Measurements from ENCODE around the gene HNF1B. TPM values are rescaled to one million over a fixed set of nuclear protein-coding genes. Genes with fewer than 3 reads are reported as not detected.
A peak's percentile ranks its signal among the peaks of the same experiment; 100 is the strongest.

HNF1B gene
- total RNA-seq, 2 donors from 2014 or later = not detected

GRCh38 chr17:37764383-37764782, 19.5 kb upstream of the HNF1B start:
- intact Hi-C loops (cut with DNase I) = no loop called here

GRCh38 chr17:37762666-37763065, 17.8 kb upstream of the HNF1B start:
- DNase-seq = no peak
- intact Hi-C loops (cut with DNase I) = no loop called here
- ATAC-seq = no peak

More at GRCh38 chr17:37764383-37764782, 19.5 kb upstream of the HNF1B start:
- DNase-seq = no peak
- ATAC-seq = no peak

- DNase-seq = no peak
- ATAC-seq = no peak
- intact Hi-C loops (cut with DNase I) = no loop called here
Measured at GRCh38 chr17:37761961-37762360, 17.1 kb upstream of the HNF1B start.

- intact Hi-C loops (cut with DNase I) = no loop called here
- no peak for ATAC-seq
- no peak for DNase-seq
Measured at GRCh38 chr17:37761059-37761458, 16.2 kb upstream of the HNF1B start.

GRCh38 chr17:37759014-37759637, 14.3 kb upstream of the HNF1B start:
- DNase-seq (no peak), ATAC-seq (no peak)
- intact Hi-C loops (cut with DNase I) = no loop called here

GRCh38 chr17:37756051-37756450, 11.2 kb upstream of the HNF1B start:
- intact Hi-C loops (cut with DNase I) = no loop called here
- ATAC-seq (no peak), DNase-seq (no peak)

- intact Hi-C loops (cut with DNase I) = no loop called here
- ATAC-seq = no peak
- DNase-seq = no peak
Measured at GRCh38 chr17:37755455-37755854, 10.6 kb upstream of the HNF1B start.

GRCh38 chr17:37754363-37754762, 9.5 kb upstream of the HNF1B start:
- DNase-seq (no peak), ATAC-seq (no peak)
- intact Hi-C loops (cut with DNase I) = no loop called here

GRCh38 chr17:37752482-37752881, 7.6 kb upstream of the HNF1B start:
- no peak for DNase-seq
- no peak for ATAC-seq
- intact Hi-C loops (cut with DNase I) = no loop called here

- DNase-seq = no peak
Measured at GRCh38 chr17:37750768-37751475, 6.1 kb upstream of the HNF1B start.

GRCh38 chr17:37750292-37750691, 5.4 kb upstream of the HNF1B start:
- ATAC-seq (no peak), DNase-seq (no peak)
- intact Hi-C loops (cut with DNase I) = no loop called here

More at GRCh38 chr17:37750768-37751475, 6.1 kb upstream of the HNF1B start:
- no peak for ATAC-seq
- intact Hi-C loops (cut with DNase I) = no loop called here

GRCh38 chr17:37747222-37747621, 2.4 kb upstream of the HNF1B start:
- DNase-seq (no peak), ATAC-seq (no peak)
- intact Hi-C loops (cut with DNase I) = no loop called here

GRCh38 chr17:37746617-37747016, 1.8 kb upstream of the HNF1B start:
- ATAC-seq (no peak), DNase-seq (no peak)
- intact Hi-C loops (cut with DNase I) = no loop called here

- DNase-seq = no peak
- intact Hi-C loops (cut with DNase I) = no loop called here
- no peak for ATAC-seq
Measured at GRCh38 chr17:37745801-37746426, 1.1 kb upstream of the HNF1B start.

GRCh38 chr17:37744633-37744927, 279 bp downstream of the HNF1B start:
- intact Hi-C loops (cut with DNase I) = no loop called here
- ATAC-seq (no peak), DNase-seq (no peak)

- intact Hi-C loops (cut with DNase I) = no loop called here
- DNase-seq (no peak), ATAC-seq (peak in 1 of 2 donors; percentile 16)
Measured at GRCh38 chr17:37743875-37744632, 805 bp downstream of the HNF1B start.

GRCh38 chr17:37743612-37743874, 1.3 kb downstream of the HNF1B start:
- ATAC-seq (no peak), DNase-seq (no peak)
- intact Hi-C loops (cut with DNase I) = no loop called here

GRCh38 chr17:37742762-37743611, 1.9 kb downstream of the HNF1B start:
- intact Hi-C loops (cut with DNase I) = no loop called here
- DNase-seq = no peak
- peak; percentile 10 to 11 for ATAC-seq

GRCh38 chr17:37742116-37742761, 2.6 kb downstream of the HNF1B start:
- ATAC-seq = no peak
- no peak for DNase-seq

More at GRCh38 chr17:37742116-37742761, 2.6 kb downstream of the HNF1B start:
- intact Hi-C loops (cut with DNase I) = no loop called here

All from left cardiac atrium (tissue), 4 donors.